Keratinocyte (primary cell): ENCODE measurements around the gene KRT37. TPM values are rescaled to one million over a fixed set of nuclear protein-coding genes. Genes with fewer than 3 reads are reported as not detected.

Experiments
- DNase-seq: peaks from one replicate; pipeline ENCODE4 v3.0.0-alpha.2; 2011; ENCODE audit warnings: low read depth, missing footprints, low spot score
- FAIRE-seq: peaks from 2 replicates; lab custom pipeline; 2011; peaks lifted over from hg19 to GRCh38; lab: Jason Lieb, UNC
- H2AFZ ChIP-seq: 2 replicates; pipeline ENCODE4 v1.6.0; 2012; ENCODE audit warnings: low read length, control low read depth, inconsistent platforms; ENCODE audit not compliant: control insufficient read depth
- H3K27ac ChIP-seq: 2 replicates; pipeline ENCODE4 v1.5.1; 2011; ENCODE audit warnings: low read length; ENCODE audit not compliant: control insufficient read depth, insufficient read depth
- H3K27me3 ChIP-seq: 3 replicates; pipeline ENCODE4 v1.6.0; 2011; ENCODE audit warnings: low read length; ENCODE audit not compliant: control insufficient read depth, insufficient read depth; ENCODE audit errors: extremely low read depth
- H3K36me3 ChIP-seq, 2 experiments: 2 replicates in 1 of 2; 3 replicates in 1 of 2; pipeline ENCODE4 v1.5.1; 2011; ENCODE audit warnings: low read length in 2 of 2, mild to moderate bottlenecking in 1 of 2; ENCODE audit not compliant: control insufficient read depth in 2 of 2, insufficient read depth in 2 of 2; ENCODE audit errors: extremely low read depth in 1 of 2
- H3K4me1 ChIP-seq: 3 replicates; pipeline ENCODE4 v1.5.1; 2011; ENCODE audit warnings: low read length; ENCODE audit not compliant: control insufficient read depth, insufficient read depth; ENCODE audit errors: extremely low read depth
- H3K4me2 ChIP-seq: 3 replicates; pipeline ENCODE4 v1.6.0; 2011; ENCODE audit warnings: low read depth, low read length; ENCODE audit not compliant: control insufficient read depth, insufficient read depth; ENCODE audit errors: extremely low read depth
- H3K4me3 ChIP-seq, 3 experiments: fragments of 200-600 bp in 1 of 3; sonication (generic) in 1 of 3; 2 replicates in 2 of 3; 3 replicates in 1 of 3; pipeline ENCODE4 v1.5.1; 2011 to 2016; ENCODE audit warnings: low read length in 3 of 3, mild to moderate bottlenecking in 3 of 3, control low read depth in 2 of 3, inconsistent platforms in 1 of 3, low read depth in 1 of 3, mixed read lengths in 1 of 3, mixed run types in 1 of 3, moderate library complexity in 1 of 3; ENCODE audit not compliant: control insufficient read depth in 2 of 3, insufficient read depth in 2 of 3; ENCODE audit errors: extremely low read depth in 1 of 3
- H3K79me2 ChIP-seq: 2 replicates; pipeline ENCODE4 v1.6.0; 2012; ENCODE audit warnings: low read length; ENCODE audit not compliant: control insufficient read depth, insufficient read depth
- H3K9ac ChIP-seq: 3 replicates; pipeline ENCODE4 v1.6.0; 2011; ENCODE audit warnings: low read length; ENCODE audit not compliant: control insufficient read depth, insufficient read depth; ENCODE audit errors: extremely low read depth
- H3K9me1 ChIP-seq: 3 replicates; pipeline ENCODE4 v1.6.0; 2011; ENCODE audit warnings: low read length; ENCODE audit not compliant: control insufficient read depth, insufficient read depth; ENCODE audit errors: extremely low read depth
- H3K9me3 ChIP-seq: 2 replicates; pipeline ENCODE4 v1.5.1; 2012; ENCODE audit warnings: low read depth, low read length; ENCODE audit not compliant: control insufficient read depth
- H4K20me1 ChIP-seq: 3 replicates; pipeline ENCODE4 v1.6.0; 2011; ENCODE audit warnings: low read length; ENCODE audit not compliant: control insufficient read depth, insufficient read depth; ENCODE audit errors: extremely low read depth
- EZH2 ChIP-seq: IDR thresholded peaks from one replicate; pipeline ENCODE4 v1.6.1; 2012; ENCODE audit warnings: inconsistent platforms, mild to moderate bottlenecking, low read length, moderate library complexity
- dilution Hi-C: fragments of 300-500 bp; cut with MboI; formaldehyde crosslinking; loops from one replicate; pipeline ENCODE4 v1.7.0; 2020; ENCODE audit warnings: low sequenced_read_pairs; ENCODE audit not compliant: extremely low pct_ligation_motif_present
- polyA plus RNA-seq, 5 experiments: library from polyadenylated mRNA; depleted of rRNA in 3 of 5; stranded (reverse) in 3 of 5; stranded (forward) in 1 of 5; unstranded in 1 of 5; fragments of >200 nt; gene quantifications; 1 replicate in 1 of 5; 2 replicates in 3 of 5; 3 replicates in 1 of 5; pipeline versions ENCODE4 v1.2.1 to v1.2.3, GENCODE V29; 2011 to 2012; ENCODE audit warnings: missing spikeins in 2 of 5, low read depth in 1 of 5, low replicate concordance in 1 of 5
- TF ChIP-seq, protein P1 (sequence below), 3 experiments: IDR thresholded peaks in 1 of 3; conservative IDR thresholded peaks in 1 of 3; optimal IDR thresholded peaks in 1 of 3; 2 replicates in 2 of 3; 3 replicates in 1 of 3; pipeline versions ENCODE3 to v1.5.1; 2011; ENCODE audit warnings: low read length in 3 of 3, mild to moderate bottlenecking in 3 of 3, moderate library complexity in 2 of 3, control low read depth in 1 of 3, inconsistent platforms in 1 of 3; ENCODE audit not compliant: insufficient read depth in 2 of 3; ENCODE audit errors: extremely low read depth in 1 of 3

Gene KRT37
- polyA plus RNA-seq, 1 donor (not counting 4 experiments of a cell fraction or from before 2014, with no cell fraction given): 0.08 TPM

DNA sequence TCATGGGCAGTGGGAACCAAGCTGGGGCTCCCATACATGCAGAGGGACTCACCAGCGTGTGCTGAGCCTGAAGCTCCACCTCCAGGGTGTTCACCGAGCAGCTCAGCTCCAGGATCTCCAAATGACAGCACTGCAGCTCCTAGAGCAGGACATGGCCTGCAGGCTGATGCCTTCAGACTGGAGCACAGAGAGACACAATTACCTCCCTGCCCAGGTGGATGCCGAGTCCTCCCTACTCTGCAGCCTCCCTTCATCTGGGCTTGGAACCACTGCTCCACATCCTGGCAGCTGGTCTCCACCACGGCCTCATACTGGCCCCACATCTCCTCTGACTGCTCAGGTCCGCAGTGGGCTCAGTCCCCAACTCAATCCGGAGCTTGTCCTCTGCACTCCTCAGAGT is 24.6 kb upstream of the KRT37 start:
- Histone ChIP-seq H3K4me1 (peaks cover 11% of the 10 kb centered on the region), H3K9me1 (no peaks in the 10 kb centered on the region), H4K20me1 (no peaks in the 10 kb centered on the region), H3K79me2 (no peaks in the 10 kb centered on the region), H3K9me3 (no peaks in the 10 kb centered on the region), H3K9ac (no peak overlapping the region), H3K4me2 (no peak overlapping the region), H3K4me3 (no peak overlapping the region), H3K36me3 (no peaks in the 10 kb centered on the region), H2AFZ (no peak overlapping the region), H3K27me3 (no peaks in the 10 kb centered on the region), H3K27ac (no peak overlapping the region)
- TF ChIP-seq EZH2: no peak
- TF ChIP-seq, protein P1, sequence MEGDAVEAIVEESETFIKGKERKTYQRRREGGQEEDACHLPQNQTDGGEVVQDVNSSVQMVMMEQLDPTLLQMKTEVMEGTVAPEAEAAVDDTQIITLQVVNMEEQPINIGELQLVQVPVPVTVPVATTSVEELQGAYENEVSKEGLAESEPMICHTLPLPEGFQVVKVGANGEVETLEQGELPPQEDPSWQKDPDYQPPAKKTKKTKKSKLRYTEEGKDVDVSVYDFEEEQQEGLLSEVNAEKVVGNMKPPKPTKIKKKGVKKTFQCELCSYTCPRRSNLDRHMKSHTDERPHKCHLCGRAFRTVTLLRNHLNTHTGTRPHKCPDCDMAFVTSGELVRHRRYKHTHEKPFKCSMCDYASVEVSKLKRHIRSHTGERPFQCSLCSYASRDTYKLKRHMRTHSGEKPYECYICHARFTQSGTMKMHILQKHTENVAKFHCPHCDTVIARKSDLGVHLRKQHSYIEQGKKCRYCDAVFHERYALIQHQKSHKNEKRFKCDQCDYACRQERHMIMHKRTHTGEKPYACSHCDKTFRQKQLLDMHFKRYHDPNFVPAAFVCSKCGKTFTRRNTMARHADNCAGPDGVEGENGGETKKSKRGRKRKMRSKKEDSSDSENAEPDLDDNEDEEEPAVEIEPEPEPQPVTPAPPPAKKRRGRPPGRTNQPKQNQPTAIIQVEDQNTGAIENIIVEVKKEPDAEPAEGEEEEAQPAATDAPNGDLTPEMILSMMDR (optimal IDR thresholded peaks at IDR 0.05 in 1 of 3, IDR thresholded peaks at IDR 0.05 in 1 of 3, conservative IDR thresholded peaks at IDR 0.05 in 1 of 3; ENCODE audit: extremely low read depth in 1 of 3, insufficient read depth in 2 of 3, low read length in 3 of 3): no peak
- dilution Hi-C loops: no loop called here
- no peak for DNase-seq
- no peak for FAIRE-seq

GRCh38 chr17:41448506-41448905 is 24.1 kb upstream of the KRT37 start:
- dilution Hi-C loops: no loop called here
- Histone ChIP-seq H3K27ac (no peak overlapping the region), H3K9me1 (no peaks in the 10 kb centered on the region), H3K79me2 (no peaks in the 10 kb centered on the region), H3K9ac (no peak overlapping the region), H3K36me3 (no peaks in the 10 kb centered on the region), H3K4me3 (no peak overlapping the region), H3K9me3 (no peaks in the 10 kb centered on the region), H4K20me1 (no peaks in the 10 kb centered on the region), H3K4me1 (peaks cover 11% of the 10 kb centered on the region), H2AFZ (no peak overlapping the region), H3K27me3 (no peaks in the 10 kb centered on the region), H3K4me2 (no peak overlapping the region)
- DNase-seq: no peak
- TF ChIP-seq EZH2: no peak
- TF ChIP-seq, protein P1 (optimal IDR thresholded peaks at IDR 0.05 in 1 of 3, IDR thresholded peaks at IDR 0.05 in 1 of 3, conservative IDR thresholded peaks at IDR 0.05 in 1 of 3; ENCODE audit: extremely low read depth in 1 of 3, insufficient read depth in 2 of 3, low read length in 3 of 3): no peak
- FAIRE-seq: no peak
